Measurements from ENCODE around the gene MYOT.
A peak's percentile ranks its signal among the peaks of the same experiment; 100 is the strongest.
"Not testable (repeated sequence)": the region's sequence is repeated elsewhere in the genome, so short reads cannot be mapped to it uniquely, and the experiment has no call there.

The MYOT gene

DNA sequence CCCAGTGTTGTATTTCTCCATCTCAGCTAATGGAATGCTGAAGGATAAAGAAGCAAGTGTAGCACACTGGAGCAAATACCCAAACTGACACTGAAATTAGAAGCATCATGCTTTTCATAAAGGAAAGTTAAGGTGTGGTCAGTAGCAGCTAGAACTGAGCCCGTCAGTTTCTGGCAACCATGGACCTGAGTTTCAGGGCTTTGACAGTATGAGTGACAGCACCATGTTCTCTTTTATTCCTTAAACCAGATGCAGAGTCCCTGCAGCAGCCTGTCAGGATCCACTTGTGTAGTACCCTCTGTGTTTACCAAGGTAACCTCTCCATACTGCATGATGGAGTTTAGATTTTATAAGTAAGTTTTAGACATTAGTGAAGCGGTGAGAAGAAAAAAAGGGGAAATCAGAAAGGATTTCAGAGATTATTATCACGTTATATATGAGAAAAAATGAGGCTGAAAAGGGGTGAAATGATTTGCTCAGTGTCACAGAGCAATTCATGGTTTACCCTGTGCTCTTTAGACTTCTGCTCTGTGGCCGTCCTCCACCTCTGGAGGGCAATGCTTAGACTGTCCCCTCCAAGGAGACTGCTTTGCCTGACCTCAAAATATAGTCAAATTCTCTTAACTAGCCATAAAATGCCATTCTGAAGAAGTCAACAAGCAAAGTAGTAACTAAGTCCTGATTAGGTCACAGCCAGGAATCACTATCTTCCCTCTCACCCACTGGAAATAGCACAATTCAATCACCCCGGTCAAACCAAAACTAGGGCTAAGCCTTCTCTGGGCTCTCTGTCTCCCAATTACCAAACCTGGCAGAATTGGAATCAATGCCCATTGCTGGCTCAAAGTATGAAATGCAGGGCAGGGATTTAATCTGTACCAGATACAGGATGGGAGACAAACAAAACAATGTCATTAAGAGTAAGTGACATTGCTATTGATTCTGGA lies 10.5 kb upstream of the MYOT start:
- no peak for DNase-seq

- DNase-seq: no peak
Observed at GRCh38 chr5:137858223-137858916, 9.3 kb upstream of the MYOT start.

GRCh38 chr5:137858954-137859353 lies 8.7 kb upstream of the MYOT start:
- no peak for DNase-seq

- no peak for DNase-seq
Observed at GRCh38 chr5:137862251-137862650, 5.4 kb upstream of the MYOT start.

DNA sequence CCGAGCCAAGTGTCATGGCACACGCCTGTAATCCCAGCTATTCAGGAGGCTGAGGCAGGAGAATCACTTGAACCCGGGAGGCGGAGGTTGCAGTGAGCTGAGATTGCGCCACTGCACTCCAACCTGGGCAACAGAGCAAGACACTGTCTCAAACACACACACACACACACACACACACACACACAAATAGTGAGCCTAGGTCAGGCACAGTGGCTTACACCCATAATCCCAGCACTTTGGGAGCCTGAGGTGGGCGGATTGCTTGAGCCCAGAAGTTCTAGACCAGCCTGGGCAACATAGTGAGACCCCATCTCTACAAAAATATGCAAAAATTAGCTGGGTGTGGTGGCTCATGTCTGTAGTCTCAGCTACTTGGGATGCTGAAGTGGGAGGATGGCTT lies 4.0 kb upstream of the MYOT start:
- DNase-seq: not testable (repeated sequence)

DNA sequence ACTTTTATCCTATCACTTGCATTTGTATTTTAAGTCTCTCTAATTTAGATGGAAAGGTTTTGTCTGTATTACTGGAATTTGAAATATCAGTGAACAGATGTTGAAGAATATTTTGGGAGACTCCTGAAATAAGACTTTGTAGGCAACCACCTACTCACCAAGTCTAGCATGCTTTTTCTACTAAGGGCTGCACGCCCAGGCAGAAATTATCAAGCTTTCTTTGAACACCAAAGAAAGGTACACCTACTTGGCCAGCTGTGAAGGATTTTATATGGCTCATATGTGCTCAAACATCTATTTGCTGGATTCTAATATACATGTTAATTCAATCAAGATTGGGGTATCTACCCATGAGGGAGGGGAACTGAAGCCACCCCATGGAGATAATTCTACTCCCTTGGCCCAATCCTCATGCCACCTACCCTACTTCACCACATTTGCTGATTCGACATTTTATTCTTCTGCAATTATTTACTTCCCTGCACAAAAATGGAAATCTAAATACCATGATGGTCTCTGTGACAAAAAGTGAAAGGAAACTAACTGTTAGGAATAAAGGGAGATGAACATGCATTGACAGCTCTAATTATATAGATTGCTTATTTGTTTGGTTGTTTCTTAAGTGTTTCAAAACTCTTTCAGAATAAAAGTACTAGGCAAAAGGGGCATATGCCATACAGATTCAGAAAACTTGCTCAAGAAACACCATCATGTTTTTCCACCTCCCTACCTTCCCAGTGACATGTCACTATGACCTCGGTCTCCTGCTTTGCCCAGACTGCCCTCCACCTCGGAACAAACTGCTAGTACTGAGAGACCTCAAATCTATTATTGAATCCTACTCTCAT lies 895 bp upstream of the MYOT start:
- no peak for DNase-seq

- no peak for DNase-seq
Observed at GRCh38 chr5:137870647-137871339, 3.1 kb downstream of the MYOT start.

GRCh38 chr5:137871571-137871970 lies 3.9 kb downstream of the MYOT start:
- no peak for DNase-seq

DNA sequence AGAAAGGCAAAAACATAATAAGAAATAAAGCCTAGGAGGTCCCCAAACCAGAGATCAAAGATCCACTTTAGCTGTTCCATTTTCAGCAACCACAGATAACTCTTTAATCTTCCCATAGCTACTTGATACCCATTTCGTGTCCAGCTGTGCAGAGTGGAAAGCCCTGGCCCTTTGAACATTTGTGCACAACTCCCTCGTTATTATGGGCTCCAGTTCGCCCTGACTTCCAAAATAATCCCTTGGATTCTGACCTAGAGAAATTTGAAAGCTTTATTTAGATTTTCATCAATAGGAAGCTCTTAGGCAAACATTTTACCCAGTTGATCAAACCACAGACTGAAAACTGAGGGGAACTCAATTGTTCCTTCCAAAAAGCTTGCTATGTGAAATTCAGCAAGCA lies 4.8 kb downstream of the MYOT start:
- no peak for DNase-seq

DNA sequence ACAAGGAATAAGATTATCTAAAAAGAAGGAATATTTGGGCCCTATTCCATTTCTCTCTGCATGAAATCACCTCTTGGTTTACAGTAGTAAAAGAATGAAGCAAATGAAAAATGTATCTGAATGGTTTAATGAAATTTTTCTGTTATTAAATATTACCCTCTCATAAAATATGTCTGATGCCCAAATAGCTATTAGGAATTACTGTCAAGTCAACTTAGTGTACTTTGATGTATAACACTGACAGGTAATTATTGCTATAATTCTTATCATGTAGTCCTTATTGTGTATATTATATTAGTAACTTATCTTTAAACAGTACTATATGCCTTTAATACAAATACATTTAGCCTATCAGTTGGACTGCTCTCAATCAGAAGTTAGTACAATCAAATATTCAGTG lies 8.4 kb downstream of the MYOT start:
- no peak for DNase-seq

- DNase-seq: no peak
Observed at GRCh38 chr5:137880313-137880712, 12.7 kb downstream of the MYOT start.

- no peak for DNase-seq
Observed at GRCh38 chr5:137887831-137888230, 20.2 kb downstream of the MYOT start.

DNA sequence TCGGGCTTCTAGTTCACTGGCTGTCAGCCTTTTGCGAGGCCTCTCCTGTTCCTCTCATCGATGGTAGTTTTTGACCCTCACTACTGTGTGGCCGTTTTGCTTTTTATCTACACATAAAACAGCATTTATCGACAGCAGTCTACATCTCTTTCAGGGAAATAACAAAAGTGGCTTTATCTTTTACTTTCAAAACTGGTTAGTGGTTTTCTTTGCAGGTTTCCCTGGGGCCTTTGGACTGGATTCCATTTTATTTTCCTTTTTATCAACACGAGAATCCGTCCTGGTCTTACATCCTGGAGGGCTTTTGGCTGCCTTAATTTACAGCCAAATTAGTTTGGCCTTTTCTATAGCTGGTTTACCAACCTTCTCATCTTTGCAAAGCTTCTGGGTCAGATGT lies 20.8 kb downstream of the MYOT start:
- no peak for DNase-seq

DNA sequence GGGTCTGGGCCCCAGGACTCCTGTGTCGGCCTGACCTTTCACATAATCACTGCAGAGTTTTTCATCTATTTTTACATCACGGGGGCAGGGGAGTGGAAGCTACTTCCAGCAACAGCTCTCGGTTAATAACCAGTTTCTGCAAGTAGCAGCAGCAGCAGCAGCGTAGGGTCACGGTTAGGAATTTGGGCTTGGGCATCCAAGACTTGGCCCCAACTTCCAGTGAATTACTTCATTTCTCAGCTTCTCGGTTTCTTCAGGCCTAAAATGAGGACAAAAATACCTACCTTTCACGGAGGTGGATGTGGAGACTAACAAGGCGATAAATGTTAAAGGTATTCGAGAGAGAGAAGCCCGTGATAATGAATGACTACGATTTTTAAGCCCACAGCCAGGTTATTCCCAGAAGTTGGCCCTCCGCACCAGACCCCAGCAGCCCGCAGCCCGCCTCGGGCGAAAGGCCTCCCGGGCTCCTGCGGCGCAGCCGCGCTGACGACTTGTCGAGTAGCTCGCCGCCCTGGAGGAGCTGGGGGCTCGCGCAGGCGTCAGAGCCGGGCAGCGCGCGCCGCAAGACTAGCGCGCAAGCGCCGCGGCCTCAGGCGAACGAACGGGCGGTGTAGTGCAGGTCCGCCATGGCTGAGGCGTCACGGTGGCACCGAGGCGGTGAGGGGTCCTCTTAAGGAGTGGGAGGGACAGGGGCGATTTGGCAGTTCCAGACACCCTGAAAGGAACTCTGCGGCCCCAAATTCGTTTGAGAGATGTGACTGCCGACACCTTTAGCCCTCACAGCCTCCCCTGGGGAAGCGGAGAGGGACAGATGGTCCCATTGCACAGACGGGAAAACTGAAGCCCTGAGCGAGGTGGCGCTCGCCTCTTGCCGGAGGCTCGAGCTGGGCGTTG lies 21.5 kb downstream of the MYOT start, which contains the start of gene PKD2L2:
TSS of gene PKD2L2 (plus strand) at position 595 of the 897 bp plus-strand sequence. CDS start at position 630, 35 bp downstream.
- peak; percentile 91 for DNase-seq

GRCh38 chr5:137890845-137891244 lies 23.2 kb downstream of the MYOT start:
- no peak for DNase-seq

DNA sequence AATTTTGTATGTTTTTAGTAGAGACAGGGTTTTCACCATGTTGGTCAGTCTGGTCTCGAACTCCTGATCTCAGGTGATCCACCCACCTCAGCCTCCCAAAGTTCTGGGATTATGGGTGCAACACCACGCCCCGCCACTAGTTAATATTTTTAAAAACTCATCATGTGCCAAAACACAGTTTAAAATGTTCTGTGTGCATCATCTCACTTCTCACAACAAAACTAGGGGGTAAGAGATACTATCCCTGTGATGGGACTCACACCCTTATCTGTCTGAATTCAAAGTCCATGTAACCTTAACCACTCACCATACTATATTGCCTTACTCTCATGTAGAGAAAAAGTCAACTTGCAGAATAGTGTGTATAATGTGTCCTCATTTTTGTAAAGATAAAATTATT lies 24.2 kb downstream of the MYOT start:
- DNase-seq: no peak

DNA sequence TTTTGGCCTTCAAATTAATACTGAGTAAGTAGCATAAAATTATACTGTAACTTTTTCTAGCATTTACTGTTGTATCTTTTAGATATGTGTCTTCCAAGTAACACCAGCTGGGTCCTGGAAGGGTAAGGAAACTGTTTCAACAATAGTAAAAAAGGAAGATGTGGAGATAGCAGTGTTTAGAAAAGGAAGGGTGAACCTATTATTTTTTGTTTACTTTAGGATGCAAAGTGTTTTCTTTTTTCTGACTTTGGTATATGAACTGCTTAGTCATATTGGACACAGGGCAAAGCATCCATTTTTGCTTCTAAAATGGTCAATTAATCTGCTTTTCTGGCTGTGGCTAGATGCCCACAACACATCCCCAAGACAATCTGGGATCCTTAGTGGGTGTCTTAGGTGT lies 26.9 kb downstream of the MYOT start:
- no peak for DNase-seq

DNA sequence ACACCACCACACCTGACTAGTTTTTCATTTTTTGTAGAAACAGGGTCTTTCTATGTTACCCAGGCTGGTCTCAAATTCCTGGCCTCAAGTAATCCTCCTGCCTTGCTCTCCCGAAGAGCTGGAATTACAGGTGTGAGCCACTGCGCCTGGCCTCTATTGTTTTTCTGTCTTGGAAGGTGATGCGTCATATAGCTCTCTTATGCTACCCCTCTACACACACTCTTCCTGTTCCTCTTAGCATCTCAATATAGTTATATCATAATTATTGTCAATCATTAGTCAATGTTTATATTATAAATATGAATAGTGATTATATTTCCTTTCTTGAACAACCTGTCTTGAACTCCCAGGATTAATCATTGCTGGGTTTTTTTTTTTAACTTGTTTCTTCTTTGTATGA lies 28.9 kb downstream of the MYOT start:
- no peak for DNase-seq

DNA sequence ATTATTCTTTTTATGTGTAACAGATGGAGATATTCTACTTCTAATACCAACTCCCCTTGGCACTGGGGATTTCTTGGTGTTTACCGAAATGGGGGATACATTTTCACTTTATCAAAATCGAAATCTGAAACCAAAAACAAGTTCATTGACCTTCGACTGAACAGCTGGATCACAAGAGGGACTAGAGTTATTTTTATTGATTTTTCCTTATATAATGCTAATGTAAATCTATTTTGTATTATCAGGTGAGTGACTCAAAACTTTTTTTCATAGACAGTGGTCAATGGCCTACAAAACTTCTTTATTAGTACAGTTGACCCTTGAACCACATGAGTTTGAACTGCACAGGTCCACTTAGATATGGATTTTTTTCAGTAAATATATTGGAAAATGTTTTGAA lies 31.8 kb downstream of the MYOT start:
- no peak for DNase-seq

DNA sequence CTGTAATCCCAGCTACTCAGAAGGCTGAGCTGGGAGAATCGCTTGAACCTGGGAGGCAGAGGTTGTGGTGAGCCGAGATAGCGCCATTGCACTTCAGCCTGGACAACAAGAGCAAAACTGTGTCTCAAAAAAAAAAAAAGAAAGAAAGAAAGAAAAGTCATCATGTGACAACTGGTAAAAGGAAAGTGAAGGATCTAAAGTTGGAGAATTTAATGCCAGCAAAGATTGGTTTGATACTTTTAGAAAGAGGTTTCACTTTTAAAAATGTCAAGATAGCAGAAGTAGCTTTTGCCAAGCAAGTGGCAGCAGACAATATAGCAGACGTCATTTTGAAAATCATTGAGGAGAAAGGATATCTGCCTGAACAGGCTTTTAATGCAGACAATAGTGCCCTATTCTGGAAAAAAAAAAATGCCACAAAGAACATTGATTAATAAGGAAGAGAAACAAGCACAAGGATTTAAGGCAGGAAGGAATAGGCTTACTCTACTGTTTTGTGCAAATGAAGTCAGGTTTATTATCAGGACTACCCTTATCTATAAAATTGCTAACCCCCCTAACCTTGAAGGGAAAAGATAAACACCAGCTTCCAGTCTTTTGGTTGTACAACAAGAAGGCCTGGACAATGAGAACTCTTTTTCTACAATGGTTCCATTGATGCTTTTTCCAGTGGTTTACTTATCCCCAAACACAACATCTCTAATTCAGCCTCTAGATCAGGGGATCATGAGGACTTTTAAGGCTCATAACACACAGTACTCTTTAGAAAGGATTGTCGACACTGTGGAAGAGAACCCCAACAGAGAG lies 33.6 kb downstream of the MYOT start:
- no peak for DNase-seq

Data from CD4-positive, alpha-beta T cell treated with Interleukin-15 for 1 hour (primary cell).